HG03378 (cell line): Measurements from ENCODE around the gene UPF3B.
"Not testable (repeated sequence)": the region's sequence is repeated elsewhere in the genome, so short reads cannot be mapped to it uniquely, and the experiment has no call there.

ENCODE experiments used
- ATAC-seq: cut with Tn5 transposase; IDR thresholded peaks from one replicate; pipeline ENCODE4 v1.9.1; 2021; ENCODE audit warnings: mild to moderate bottlenecking, moderate library complexity; ENCODE audit not compliant: unreplicated experiment

UPF3B gene

GRCh38 chrX:119852382-119853353 is at the start of gene UPF3B:
Gene UPF3B (minus strand): TSS chrX:119852963. CDS start chrX:119852928, 35 bp downstream.
- peak; percentile 95 for ATAC-seq

- ATAC-seq = no peak
Observed at GRCh38 chrX:119900976-119901375, 48.2 kb upstream of the UPF3B start.

- no peak for ATAC-seq
Observed at GRCh38 chrX:119899125-119899524, 46.4 kb upstream of the UPF3B start.

GRCh38 chrX:119895843-119896326 is 43.1 kb upstream of the UPF3B start, which contains the start of gene AKAP14:
Gene AKAP14 (plus strand): TSS chrX:119895893. CDS start chrX:119903224, 7,331 bp downstream.
- ATAC-seq = no peak

GRCh38 chrX:119891961-119892692 is 39.4 kb upstream of the UPF3B start:
- not testable (repeated sequence) for ATAC-seq

- not testable (repeated sequence) for ATAC-seq
Observed at GRCh38 chrX:119890626-119891025, 37.9 kb upstream of the UPF3B start.

- peak; percentile 50 for ATAC-seq
Observed at GRCh38 chrX:119887721-119888425, 35.1 kb upstream of the UPF3B start.

GRCh38 chrX:119885554-119886428 is 33.0 kb upstream of the UPF3B start:
- no peak for ATAC-seq

GRCh38 chrX:119880552-119881437 is 28.0 kb upstream of the UPF3B start:
- peak; percentile 80 for ATAC-seq

GRCh38 chrX:119880076-119880475 is 27.3 kb upstream of the UPF3B start:
- ATAC-seq = no peak

- no peak for ATAC-seq
Observed at GRCh38 chrX:119878740-119879139, 26.0 kb upstream of the UPF3B start.

GRCh38 chrX:119871599-119872395 is 19.0 kb upstream of the UPF3B start, which contains the start of the genes NDUFA1 and RNF113A:
Gene NDUFA1 (plus strand): TSS chrX:119871832. CDS start chrX:119871912, 80 bp downstream.
Gene RNF113A (minus strand): TSS chrX:119871733. CDS start chrX:119871613, 120 bp downstream.
- ATAC-seq = peak; percentile 89

GRCh38 chrX:119871245-119871598 is 18.5 kb upstream of the UPF3B start:
- ATAC-seq = peak; percentile 36

- ATAC-seq = no peak
Observed at GRCh38 chrX:119870626-119871131, 17.9 kb upstream of the UPF3B start.

GRCh38 chrX:119853444-119853843 is 681 bp upstream of the UPF3B start:
- ATAC-seq = no peak

- ATAC-seq = no peak
Observed at GRCh38 chrX:119833905-119834304, 18.9 kb downstream of the UPF3B start.

GRCh38 chrX:119828446-119828845 is 24.3 kb downstream of the UPF3B start:
- ATAC-seq = no peak
